Hippocampal formation (tissue), 2 donors: ENCODE data around the gene SLC22A17.
A peak's percentile ranks its signal among the peaks of the same experiment; 100 is the strongest.

Experiments used
- DNase-seq, 2 donors: peaks; one replicate each; lab custom pipeline; 2025; lab: John Stamatoyannopoulos, UW

Gene SLC22A17

GRCh38 chr14:23361763-23362162 lies 9.1 kb upstream of the SLC22A17 start:
- no peak for DNase-seq

GRCh38 chr14:23361320-23361719 lies 8.6 kb upstream of the SLC22A17 start:
- peak; percentile 23 to 42 for DNase-seq

- peak; percentile 69 to 70 for DNase-seq
Measured at GRCh38 chr14:23360496-23360895, 7.8 kb upstream of the SLC22A17 start.

GRCh38 chr14:23359722-23360447 lies 7.2 kb upstream of the SLC22A17 start:
- DNase-seq = no peak

- DNase-seq = no peak
Measured at GRCh38 chr14:23359167-23359626, 6.5 kb upstream of the SLC22A17 start.

- DNase-seq = no peak
Measured at GRCh38 chr14:23358553-23359166, 6.0 kb upstream of the SLC22A17 start.

GRCh38 chr14:23358042-23358441 lies 5.4 kb upstream of the SLC22A17 start:
- DNase-seq = no peak

GRCh38 chr14:23357261-23357660 lies 4.6 kb upstream of the SLC22A17 start:
- no peak for DNase-seq

- DNase-seq = no peak
Measured at GRCh38 chr14:23356662-23357061, 4.0 kb upstream of the SLC22A17 start.

GRCh38 chr14:23355871-23356435 lies 3.3 kb upstream of the SLC22A17 start:
- DNase-seq = no peak

- DNase-seq = no peak
Measured at GRCh38 chr14:23354990-23355389, 2.3 kb upstream of the SLC22A17 start.

GRCh38 chr14:23353433-23353780 lies 720 bp upstream of the SLC22A17 start:
- no peak for DNase-seq

GRCh38 chr14:23351681-23352505 lies 794 bp downstream of the SLC22A17 start:
- peak in 1 of 2 donors; percentile 42 for DNase-seq

GRCh38 chr14:23349156-23349845 lies 3.4 kb downstream of the SLC22A17 start:
- no peak for DNase-seq

- DNase-seq = no peak
Measured at GRCh38 chr14:23348297-23348655, 4.4 kb downstream of the SLC22A17 start.

GRCh38 chr14:23347406-23348296 lies 5.0 kb downstream of the SLC22A17 start:
- DNase-seq = no peak

GRCh38 chr14:23346693-23347405 lies 5.8 kb downstream of the SLC22A17 start:
- no peak for DNase-seq

- no peak for DNase-seq
Measured at GRCh38 chr14:23345987-23346692, 6.5 kb downstream of the SLC22A17 start.

GRCh38 chr14:23344481-23344880 lies 8.2 kb downstream of the SLC22A17 start:
- no peak for DNase-seq
